Endothelial cell of umbilical vein (primary cell): Measurements from ENCODE around the gene NF1. TPM values are rescaled to one million over a fixed set of nuclear protein-coding genes. Genes with fewer than 3 reads are reported as not detected.

Experiments used
- BruUV-seq: library from RNA; stranded (reverse); fragments of 400-500 nt; replicated peaks from 2 replicates; lab custom pipeline; 2021; lab: Mats Ljungman, UMichigan
- CTCF ChIA-PET: fragments of 300-600, 350-600 bp; sonication (Branson Sonifier 250); formaldehyde crosslinking; loops from one replicate; lab custom pipeline; 2021; ENCODE audit warnings: antibody characterized with exemption, inconsistent platforms; lab: Charles Lee
- POLR2A ChIA-PET: fragments of 300-600, 350-600 bp; sonication (Branson Sonifier 250); formaldehyde crosslinking; loops from one replicate; lab custom pipeline; 2021; ENCODE audit warnings: antibody characterized with exemption, inconsistent platforms; lab: Charles Lee
- DNase-seq: peaks from one replicate; pipeline ENCODE4 v3.0.0-alpha.2; 2011; ENCODE audit warnings: low read depth, low spot score
- FAIRE-seq: peaks from 2 replicates; lab custom pipeline; 2011; peaks lifted over from hg19 to GRCh38; lab: Jason Lieb, UNC
- H2AFZ ChIP-seq: 2 replicates; pipeline ENCODE4 v1.6.0; 2012; ENCODE audit warnings: low read depth, low read length, control low read depth, inconsistent platforms
- H3K27ac ChIP-seq: 2 replicates; pipeline ENCODE4 v1.5.1; 2011; ENCODE audit warnings: low read depth, mild to moderate bottlenecking, control low read depth, low read length, moderate library complexity; ENCODE audit not compliant: insufficient read depth
- H3K27me3 ChIP-seq, 2 experiments: 2 replicates each; pipeline versions ENCODE4 v1.6.0 to v1.6.1; 2011; ENCODE audit warnings: low read length in 2 of 2, mixed read lengths in 1 of 2; ENCODE audit not compliant: control insufficient read depth in 2 of 2, insufficient read depth in 2 of 2
- H3K36me3 ChIP-seq, 2 experiments: 2 replicates in 1 of 2; 3 replicates in 1 of 2; pipeline ENCODE4 v1.5.1; 2011; ENCODE audit warnings: low read length in 2 of 2, mild to moderate bottlenecking in 1 of 2, moderate library complexity in 1 of 2; ENCODE audit not compliant: control insufficient read depth in 2 of 2, insufficient read depth in 2 of 2; ENCODE audit errors: extremely low read depth in 1 of 2
- H3K4me1 ChIP-seq: 3 replicates; pipeline ENCODE4 v1.5.1; 2011; ENCODE audit warnings: mild to moderate bottlenecking, low read length; ENCODE audit not compliant: control insufficient read depth, insufficient read depth; ENCODE audit errors: extremely low read depth
- H3K4me2 ChIP-seq: 2 replicates; pipeline ENCODE4 v1.6.1; 2011; ENCODE audit warnings: low read length, control low read depth, mixed read lengths; ENCODE audit not compliant: insufficient read depth
- H3K4me3 ChIP-seq, 3 experiments: fragments of 200-600 bp in 1 of 3; sonication (generic), shearing (Covaris generic) in 1 of 3; replicated peaks in 1 of 3; 2 replicates each; pipeline ENCODE4 v1.5.1; 2011 to 2016; ENCODE audit warnings: control low read depth in 3 of 3, low read length in 3 of 3, mild to moderate bottlenecking in 2 of 3, inconsistent platforms in 1 of 3, low read depth in 1 of 3, moderate library complexity in 1 of 3; ENCODE audit not compliant: insufficient read depth in 1 of 3
- H3K79me2 ChIP-seq: 2 replicates; pipeline ENCODE4 v1.6.0; 2012; ENCODE audit warnings: low read length, inconsistent platforms; ENCODE audit not compliant: control insufficient read depth, insufficient read depth
- H3K9ac ChIP-seq: replicated peaks from 2 replicates; pipeline ENCODE3; 2011; ENCODE audit warnings: low read length, control low read depth; ENCODE audit not compliant: insufficient read depth; ENCODE audit errors: extremely low read depth
- H3K9me1 ChIP-seq: replicated peaks from 3 replicates; pipeline ENCODE4 v1.6.0; 2011; ENCODE audit warnings: mild to moderate bottlenecking, low read length; ENCODE audit not compliant: control insufficient read depth, insufficient read depth; ENCODE audit errors: extremely low read depth
- H3K9me3 ChIP-seq: replicated peaks from 2 replicates; pipeline ENCODE4 v1.5.1; 2012; ENCODE audit warnings: low read length, inconsistent platforms; ENCODE audit not compliant: control insufficient read depth, insufficient read depth
- H4K20me1 ChIP-seq: replicated peaks from 2 replicates; pipeline ENCODE3; 2011; ENCODE audit warnings: mild to moderate bottlenecking, low read length; ENCODE audit not compliant: control insufficient read depth, insufficient read depth; ENCODE audit errors: extremely low read depth
- CTCF ChIP-seq, 2 donors: IDR thresholded peaks; 1 replicate in 1 of 2; 2 replicates in 1 of 2; pipeline ENCODE4 v1.5.1; 2011; ENCODE audit warnings: low read length in 2 of 2, mild to moderate bottlenecking in 2 of 2, moderate library complexity in 2 of 2, control low read depth in 1 of 2, inconsistent platforms in 1 of 2, low read depth in 1 of 2; ENCODE audit not compliant: insufficient read depth in 1 of 2; ENCODE audit errors: extremely low read depth in 1 of 2
- EZH2 ChIP-seq: IDR thresholded peaks from 2 replicates; pipeline ENCODE4 v1.6.1; 2012; ENCODE audit warnings: borderline replicate concordance, low read depth, mild to moderate bottlenecking, moderate library complexity, low read length, inconsistent platforms; ENCODE audit not compliant: severe bottlenecking
- FOS ChIP-seq: IDR thresholded peaks from 2 replicates; pipeline ENCODE4 v1.6.1; 2011; ENCODE audit warnings: mild to moderate bottlenecking, low read length, moderate library complexity, borderline replicate concordance; ENCODE audit not compliant: insufficient read depth
- GATA2 ChIP-seq: IDR thresholded peaks from 2 replicates; pipeline ENCODE4 v1.7.0; 2011; ENCODE audit warnings: low read depth, mild to moderate bottlenecking, moderate library complexity, mixed read lengths, low read length; ENCODE audit not compliant: insufficient read length, insufficient read depth
- JUN ChIP-seq: IDR thresholded peaks from 2 replicates; pipeline ENCODE4 v1.6.1; 2011; ENCODE audit warnings: borderline replicate concordance, low read depth; ENCODE audit not compliant: insufficient read length, insufficient read depth
- MAX ChIP-seq: IDR thresholded peaks from 2 replicates; pipeline ENCODE4 v1.6.1; 2011; ENCODE audit not compliant: insufficient read depth, insufficient read length
- MYC ChIP-seq: IDR thresholded peaks from one replicate; pipeline ENCODE4 v1.6.1; 2011; ENCODE audit warnings: mild to moderate bottlenecking, low read depth, low read length
- POLR2A ChIP-seq: IDR thresholded peaks from 2 replicates; pipeline ENCODE4 v1.6.1; 2012; ENCODE audit warnings: low read depth, mild to moderate bottlenecking, control low read depth, low read length
- POLR2AphosphoS5 ChIP-seq: IDR thresholded peaks from 2 replicates; pipeline ENCODE4 v1.6.1; 2012; ENCODE audit warnings: low read depth, mild to moderate bottlenecking, control low read depth, low read length, moderate library complexity; ENCODE audit not compliant: insufficient read depth
- dilution Hi-C: fragments of 300-500 bp; cut with MboI; formaldehyde crosslinking; loops from one replicate; pipeline ENCODE4 v1.15.0; 2019; ENCODE audit warnings: low sequenced_read_pairs; ENCODE audit not compliant: extremely low pct_ligation_motif_present
- intact Hi-C: fragments of 100-400 bp; cut with micrococcal nuclease; formaldehyde crosslinking; loops from one replicate; pipeline ENCODE4 v1.10.0; 2022
- polyA plus RNA-seq, 4 experiments: library from polyadenylated mRNA; depleted of rRNA in 3 of 4; stranded (reverse) in 3 of 4; unstranded in 1 of 4; fragments of >200 nt; gene quantifications; 2 replicates each; pipeline versions ENCODE4 v1.2.1 to v1.2.3, GENCODE V29; 2011 to 2012; ENCODE audit warnings: missing spikeins in 1 of 4
- total RNA-seq: library from RNA; stranded (reverse); gene quantifications from 2 replicates; pipeline ENCODE4 v1.2.3, GENCODE V29; 2021

The NF1 gene
- total and polyA plus RNA-seq, 2 donors (not counting 3 experiments of a cell fraction or from before 2014, with no cell fraction given) = 13.7 to 42.4 TPM

- no TSS peak for BruUV-seq
- Histone ChIP-seq H3K9me1 (no peaks in the 10 kb centered on the region), H3K79me2 (no peaks in the 10 kb centered on the region), H3K27me3 (no peaks in the 10 kb centered on the region), H3K9ac (no peak overlapping the region), H3K4me1 (no peaks in the 10 kb centered on the region), H3K27ac (no peak overlapping the region), H3K9me3 (no peaks in the 10 kb centered on the region), H3K4me3 (no peak overlapping the region), H3K4me2 (no peak overlapping the region), H2AFZ (no peak overlapping the region), H3K36me3 (peaks cover 0 to 4% of the 10 kb centered on the region in 2 experiments), H4K20me1 (no peaks in the 10 kb centered on the region)
- intact Hi-C loops (no loop called here), dilution Hi-C loops (no loop called here)
- DNase-seq = no peak
- POLR2A ChIA-PET = no interaction called here
- no peak for TF ChIP-seq MAX
- no peak for TF ChIP-seq EZH2
- TF ChIP-seq POLR2AphosphoS5 = no peak
- no peak for TF ChIP-seq POLR2A
- no peak for TF ChIP-seq CTCF (IDR thresholded peaks at IDR 0.05; ENCODE audit: extremely low read depth in 1 of 2, insufficient read depth in 1 of 2, low read depth in 1 of 2, low read length in 2 of 2)
- no peak for TF ChIP-seq JUN
- no peak for TF ChIP-seq FOS
- TF ChIP-seq GATA2 = no peak
- TF ChIP-seq MYC = no peak
- FAIRE-seq = no peak
- CTCF ChIA-PET = no interaction called here
These were observed 131.1 kb downstream of the NF1 start for GRCh38 chr17:31225831-31226230.
